OCI-LY7 (cell line): Measurements from ENCODE around the gene TCAIM. TPM values are rescaled to one million over a fixed set of nuclear protein-coding genes. Genes with fewer than 3 reads are reported as not detected.

Source experiments
- BruUV-seq: library from RNA; stranded (reverse); fragments of 400-500 nt; replicated peaks from 2 replicates; lab custom pipeline; 2021; lab: Mats Ljungman, UMichigan
- CTCF ChIA-PET: fragments of 300-600 bp; sonication (Branson Sonifier 250); formaldehyde crosslinking; loops from one replicate; lab custom pipeline; 2022; ENCODE audit warnings: antibody characterized with exemption; ENCODE audit not compliant: unreplicated experiment; lab: Charles Lee
- POLR2A ChIA-PET: fragments of 300-600 bp; sonication (Branson Sonifier 250); formaldehyde crosslinking; loops from one replicate; lab custom pipeline; 2022; ENCODE audit warnings: antibody characterized with exemption; lab: Charles Lee
- DNase-seq: peaks from one replicate; pipeline ENCODE4 v3.0.0-alpha.2; 2015; ENCODE audit warnings: low spot score
- H2AFZ ChIP-seq: fragments of 200-600 bp; sonication (generic), shearing (Covaris generic); 2 replicates; pipeline ENCODE4 v1.6.1; 2014; ENCODE audit warnings: mild to moderate bottlenecking, antibody characterized with exemption, low read length, moderate library complexity
- H3K27ac ChIP-seq: fragments of 200-600 bp; sonication (generic); 2 replicates; pipeline ENCODE4 v1.5.1; 2014; ENCODE audit warnings: mixed run types, low read depth, mild to moderate bottlenecking, moderate library complexity, low read length, inconsistent platforms; ENCODE audit not compliant: poor library complexity, severe bottlenecking
- H3K36me3 ChIP-seq: fragments of 200-600 bp; sonication (generic); 2 replicates; pipeline ENCODE4 v1.6.1; 2014; ENCODE audit warnings: mild to moderate bottlenecking, antibody characterized with exemption, low read length, moderate library complexity, mixed read lengths; ENCODE audit not compliant: insufficient read depth
- H3K4me1 ChIP-seq: fragments of 200-600 bp; sonication (generic); 2 replicates; pipeline ENCODE4 v1.5.1; 2014; ENCODE audit warnings: mild to moderate bottlenecking, low read length; ENCODE audit not compliant: insufficient read depth, poor library complexity, severe bottlenecking
- H3K4me2 ChIP-seq: fragments of 200-600 bp; sonication (generic); 2 replicates; pipeline ENCODE4 v1.6.1; 2014; ENCODE audit warnings: mild to moderate bottlenecking, low read length
- H3K4me3 ChIP-seq: fragments of 200-600 bp; sonication (generic); 2 replicates; pipeline ENCODE4 v1.5.1; 2014; ENCODE audit warnings: mild to moderate bottlenecking, low read depth, low read length; ENCODE audit not compliant: poor library complexity, severe bottlenecking
- H3K79me2 ChIP-seq: fragments of 200-600 bp; sonication (generic); 2 replicates; pipeline ENCODE4 v1.6.1; 2016; ENCODE audit warnings: low read depth, mild to moderate bottlenecking, low read length, moderate library complexity, mixed read lengths; ENCODE audit not compliant: insufficient read depth
- H3K9me2 ChIP-seq: fragments of 200-600 bp; sonication (generic); 2 replicates; pipeline ENCODE4 v1.6.1; 2016; ENCODE audit warnings: mild to moderate bottlenecking, low read length, mixed read lengths; ENCODE audit not compliant: insufficient read depth
- H3K9me3 ChIP-seq: fragments of 200-600 bp; sonication (generic); 2 replicates; pipeline ENCODE4 v1.6.1; 2014; ENCODE audit warnings: mild to moderate bottlenecking, mixed run types, low read length, mixed read lengths
- H4K20me1 ChIP-seq: fragments of 200-600 bp; sonication (generic); 2 replicates; pipeline ENCODE4 v1.6.1; 2014; ENCODE audit warnings: mild to moderate bottlenecking, antibody characterized with exemption, low read length, moderate library complexity, mixed read lengths; ENCODE audit not compliant: insufficient read depth
- CTCF ChIP-seq: fragments of 200-600 bp; sonication (generic); conservative IDR thresholded peaks from 2 replicates; pipeline ENCODE4 v1.5.1; 2014; ENCODE audit warnings: mild to moderate bottlenecking, antibody characterized with exemption, low read length, moderate library complexity, mixed read lengths
- EZH2phosphoT487 ChIP-seq: fragments of 200-600 bp; sonication (generic); IDR thresholded peaks from 2 replicates; pipeline ENCODE4 v1.6.1; 2018; ENCODE audit warnings: low read depth, borderline replicate concordance, mild to moderate bottlenecking, mixed run types, antibody characterized with exemption, low read length, moderate library complexity, mixed read lengths
- intact Hi-C: fragments of 100-400 bp; cut with micrococcal nuclease; formaldehyde crosslinking; loops from one replicate; pipeline ENCODE4 v1.10.0; 2022; ENCODE audit not compliant: unreplicated experiment
- total RNA-seq, 2 experiments: library from RNA; depleted of rRNA in 1 of 2; stranded (reverse); fragments of >200 nt in 1 of 2; shearing (Covaris generic) in 1 of 2; gene quantifications; 2 replicates each; pipeline ENCODE4 v1.2.3, GENCODE V29; 2014 to 2022

TCAIM gene
- total RNA-seq, 2 experiments from 2014 or later: 15.2 to 24.0 TPM

GRCh38 chr3:44418549-44418948 lies 80.0 kb downstream of the TCAIM start:
- Histone ChIP-seq H4K20me1 (no peaks in the 10 kb centered on the region), H3K9me3 (no peaks in the 10 kb centered on the region), H3K4me3 (no peak overlapping the region), H3K4me1 (no peaks in the 10 kb centered on the region), H3K79me2 (no peaks in the 10 kb centered on the region), H3K36me3 (no peaks in the 10 kb centered on the region), H3K27ac (no peak overlapping the region), H3K9me2 (no peaks in the 10 kb centered on the region), H3K4me2 (no peak overlapping the region), H2AFZ (no peak overlapping the region)
- no TSS peak for BruUV-seq
- ChIA-PET CTCF (no interaction called here), POLR2A (no interaction called here)
- intact Hi-C loops: no loop called here
- TF ChIP-seq CTCF (peak; percentile 58), EZH2phosphoT487 (no peak)
- no peak for DNase-seq

- no peaks in the 10 kb centered on the region for H3K79me2 ChIP-seq
- POLR2A ChIA-PET: interaction anchor here (0.6 kb wide), 1 partner anchor 66 kb away, joined by 3 read pairs; no protein-coding TSS in a partner anchor
- no TSS peak for BruUV-seq
- H3K9me3 ChIP-seq: no peaks in the 10 kb centered on the region
- H3K36me3 ChIP-seq: no peaks in the 10 kb centered on the region
- H2AFZ ChIP-seq: no peak overlapping the region
- DNase-seq: no peak
- H4K20me1 ChIP-seq: no peaks in the 10 kb centered on the region
- H3K4me2 ChIP-seq: no peak overlapping the region
- TF ChIP-seq EZH2phosphoT487 (no peak), CTCF (no peak)
- H3K9me2 ChIP-seq: no peaks in the 10 kb centered on the region
- H3K27ac ChIP-seq: no peak overlapping the region
- CTCF ChIA-PET: no interaction called here
- no peak overlapping the region for H3K4me3 ChIP-seq
- no peaks in the 10 kb centered on the region for H3K4me1 ChIP-seq
- intact Hi-C loops: no loop called here
Measured at GRCh38 chr3:44419116-44419922, 80.8 kb downstream of the TCAIM start.

- no peak for DNase-seq
- intact Hi-C loops: no loop called here
- H3K4me2 ChIP-seq: no peak overlapping the region
- H3K9me2 ChIP-seq: no peaks in the 10 kb centered on the region
- no peaks in the 10 kb centered on the region for H3K4me1 ChIP-seq
- no peaks in the 10 kb centered on the region for H4K20me1 ChIP-seq
- no TSS peak for BruUV-seq
- H2AFZ ChIP-seq: no peak overlapping the region
- H3K4me3 ChIP-seq: no peak overlapping the region
- H3K79me2 ChIP-seq: no peaks in the 10 kb centered on the region
- ChIA-PET CTCF (interaction anchor here (0.6 kb wide), 1 partner anchor 108 kb away, joined by 4 read pairs; no protein-coding TSS in a partner anchor), POLR2A (no interaction called here)
- no peak overlapping the region for H3K27ac ChIP-seq
- H3K36me3 ChIP-seq: no peaks in the 10 kb centered on the region
- no peaks in the 10 kb centered on the region for H3K9me3 ChIP-seq
- TF ChIP-seq CTCF: no peak
- no peak for TF ChIP-seq EZH2phosphoT487
Measured at GRCh38 chr3:44419923-44420650, 81.5 kb downstream of the TCAIM start.
